Fibroblast of lung (primary cell): ENCODE measurements around the gene PCK2. TPM values are rescaled to one million over a fixed set of nuclear protein-coding genes. Genes with fewer than 3 reads are reported as not detected.

Experiments
- DNase-seq, 2 donors: peaks; one replicate each; pipeline versions ENCODE4 v3.0.0 to v3.0.0-alpha.2; 2010; ENCODE audit warnings: low read depth in 2 of 2
- H2AFZ ChIP-seq: 2 replicates; pipeline ENCODE4 v1.5.1; 2012; ENCODE audit warnings: low read length, control low read depth, inconsistent platforms
- H3K27ac ChIP-seq: 2 replicates; pipeline ENCODE4 v1.5.1; 2011; ENCODE audit warnings: low read length, control low read depth; ENCODE audit not compliant: insufficient read depth
- H3K27me3 ChIP-seq: 2 replicates; pipeline ENCODE4 v1.5.1; 2011; ENCODE audit warnings: mild to moderate bottlenecking, low read length; ENCODE audit not compliant: control insufficient read depth, insufficient read depth
- H3K36me3 ChIP-seq: 2 replicates; pipeline ENCODE4 v1.5.1; 2011; ENCODE audit warnings: low read length; ENCODE audit not compliant: control insufficient read depth, insufficient read depth
- H3K4me1 ChIP-seq: 2 replicates; pipeline ENCODE4 v1.5.1; 2011; ENCODE audit warnings: low read length; ENCODE audit not compliant: control insufficient read depth, insufficient read depth; ENCODE audit errors: extremely low read depth
- H3K4me2 ChIP-seq: 2 replicates; pipeline ENCODE4 v1.5.1; 2011; ENCODE audit warnings: low read length, control low read depth; ENCODE audit not compliant: insufficient read depth; ENCODE audit errors: extremely low read depth
- H3K4me3 ChIP-seq, 4 experiments: fragments of 200-600 bp in 1 of 4; sonication (generic) in 1 of 4; replicated peaks in 1 of 4; 2 replicates each; pipeline ENCODE4 v1.5.1; 2011 to 2016; ENCODE audit warnings: low read length in 4 of 4, low read depth in 3 of 4, mild to moderate bottlenecking in 3 of 4, control low read depth in 2 of 4, inconsistent platforms in 1 of 4, mixed read lengths in 1 of 4; ENCODE audit not compliant: insufficient read depth in 1 of 4; ENCODE audit errors: control extremely low read depth in 1 of 4
- H3K79me2 ChIP-seq: 2 replicates; pipeline ENCODE4 v1.5.1; 2012; ENCODE audit warnings: mild to moderate bottlenecking, low read length, inconsistent platforms; ENCODE audit not compliant: control insufficient read depth, insufficient read depth
- H3K9ac ChIP-seq: 2 replicates; pipeline ENCODE4 v1.5.1; 2011; ENCODE audit warnings: mild to moderate bottlenecking, low read length, control low read depth; ENCODE audit not compliant: insufficient read depth
- H3K9me3 ChIP-seq: 2 replicates; pipeline ENCODE4 v1.5.1; 2012; ENCODE audit warnings: low read depth, low read length; ENCODE audit not compliant: control insufficient read depth, insufficient read depth
- H4K20me1 ChIP-seq: 2 replicates; pipeline ENCODE4 v1.5.1; 2011; ENCODE audit warnings: low read length; ENCODE audit not compliant: control insufficient read depth, insufficient read depth; ENCODE audit errors: extremely low read depth
- CTCF ChIP-seq, 2 donors: IDR thresholded peaks in 1 of 2; conservative IDR thresholded peaks in 1 of 2; 1 replicate in 1 of 2; 2 replicates in 1 of 2; pipeline ENCODE4 v1.5.1; 2011 to 2012; ENCODE audit warnings: low read length in 2 of 2, control low read depth in 1 of 2, inconsistent platforms in 1 of 2, low read depth in 1 of 2, mild to moderate bottlenecking in 1 of 2
- EZH2 ChIP-seq: IDR thresholded peaks from 2 replicates; pipeline ENCODE4 v1.5.1; 2012; ENCODE audit warnings: low read length, control low read depth, mild to moderate bottlenecking; ENCODE audit errors: missing control alignments
- polyA plus RNA-seq, 2 donors: library from polyadenylated mRNA; depleted of rRNA in 1 of 2; stranded (reverse) in 1 of 2; unstranded in 1 of 2; fragments of >200 nt; gene quantifications; 2 replicates each; pipeline ENCODE4 v1.2.1, GENCODE V29; 2011 to 2012; ENCODE audit warnings: missing spikeins in 1 of 2
- total RNA-seq: library from RNA; depleted of rRNA; stranded (reverse); fragments of >200 nt; gene quantifications from 2 replicates; pipeline ENCODE4 v1.2.1, GENCODE V29; 2014

PCK2 gene
- total and polyA plus RNA-seq, 2 donors (not counting 1 experiment from before 2014, with no cell fraction given) = 15.9 to 71.3 TPM

- H3K4me1 ChIP-seq = peaks cover 7% of the 10 kb centered on the region
- no peak for DNase-seq
- H4K20me1 ChIP-seq = no peaks in the 10 kb centered on the region
- H3K36me3 ChIP-seq = peaks cover 7% of the 10 kb centered on the region
- no peak for TF ChIP-seq CTCF (conservative IDR thresholded peaks at IDR 0.05 in 1 of 2, IDR thresholded peaks at IDR 0.05 in 1 of 2; ENCODE audit: low read depth in 1 of 2, low read length in 2 of 2)
- TF ChIP-seq EZH2 = no peak
- H3K27ac ChIP-seq = no peak overlapping the region
- no peak overlapping the region for H3K9ac ChIP-seq
- peaks cover 31% of the 10 kb centered on the region for H3K79me2 ChIP-seq
- H3K4me2 ChIP-seq = no peak overlapping the region
- no peak overlapping the region for H2AFZ ChIP-seq
- H3K27me3 ChIP-seq = no peaks in the 10 kb centered on the region
- no peaks in the 10 kb centered on the region for H3K9me3 ChIP-seq
- no peak overlapping the region for H3K4me3 ChIP-seq
Observed at GRCh38 chr14:24138396-24139271, 44.5 kb downstream of the PCK2 start.

DNA sequence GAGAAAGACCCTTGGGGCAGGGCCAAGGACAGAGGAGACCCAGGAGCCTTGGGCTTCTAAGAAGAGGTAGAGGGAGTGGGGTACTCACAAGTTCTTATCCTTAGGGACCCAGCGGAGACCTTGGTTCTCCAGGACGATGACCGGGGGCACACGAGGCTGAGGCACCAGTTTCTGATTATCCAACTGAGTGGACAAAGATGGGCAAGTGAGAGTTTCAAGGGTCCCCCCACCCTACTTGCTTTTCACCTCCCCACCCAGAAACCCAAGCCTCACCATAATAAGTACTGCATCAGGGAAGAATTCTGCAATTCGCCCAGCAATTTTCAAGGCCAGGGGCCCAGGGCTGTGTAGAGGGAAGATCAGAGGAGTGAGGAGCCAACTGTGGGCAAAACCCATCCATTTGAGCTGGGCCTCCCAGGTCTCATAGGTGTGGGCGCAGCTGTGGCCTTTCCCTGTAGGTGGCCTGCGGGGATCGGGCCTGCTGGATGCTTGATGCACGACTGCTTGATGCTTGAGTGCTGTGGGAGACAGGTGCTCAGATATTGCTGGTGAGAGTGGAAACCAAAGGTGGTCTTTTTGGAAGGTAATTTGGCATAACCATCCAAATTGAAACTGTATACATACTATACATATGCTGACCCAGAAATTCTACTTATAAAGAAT, 45.3 kb downstream of the PCK2 start:
- peaks cover 33% of the 10 kb centered on the region for H3K79me2 ChIP-seq
- peak overlapping the region; percentile 69 for H3K4me2 ChIP-seq
- no peak overlapping the region for H2AFZ ChIP-seq

More for the DNA sequence above, 45.3 kb downstream of the PCK2 start:
- peaks cover 9% of the 10 kb centered on the region for H3K36me3 ChIP-seq
- no peaks in the 10 kb centered on the region for H3K27me3 ChIP-seq
- no peaks in the 10 kb centered on the region for H3K9me3 ChIP-seq
- H3K9ac ChIP-seq = no peak overlapping the region
- H3K27ac ChIP-seq = no peak overlapping the region
- peaks cover 11% of the 10 kb centered on the region for H3K4me1 ChIP-seq
- no peak for TF ChIP-seq CTCF (conservative IDR thresholded peaks at IDR 0.05 in 1 of 2, IDR thresholded peaks at IDR 0.05 in 1 of 2; ENCODE audit: low read depth in 1 of 2, low read length in 2 of 2)
- TF ChIP-seq EZH2 = no peak
- no peak for DNase-seq
- H3K4me3 ChIP-seq = peak overlapping the region in 3 of 4 experiments; percentile 15 to 85 (median 82)
- no peaks in the 10 kb centered on the region for H4K20me1 ChIP-seq
